Liver (tissue), 9 donors: ENCODE data around the gene ULK3. TPM values are rescaled to one million over a fixed set of nuclear protein-coding genes. Genes with fewer than 3 reads are reported as not detected.

Experiments used
- DNase-seq: peaks from one replicate; pipeline ENCODE4 v3.0.0-alpha.2; 2017; ENCODE audit warnings: low spot score
- H3K27ac ChIP-seq, 2 donors: one replicate each; pipeline ENCODE4 v1.7.0; 2013; ENCODE audit warnings: inconsistent platforms in 2 of 2, low read length in 2 of 2, control low read depth in 1 of 2, low read depth in 1 of 2, mild to moderate bottlenecking in 1 of 2
- H3K27me3 ChIP-seq, 4 donors: one replicate each; pipeline versions ENCODE4 v1.6.1 to v1.7.0; 2013; ENCODE audit warnings: low read length in 3 of 4, inconsistent platforms in 1 of 4, mild to moderate bottlenecking in 1 of 4, moderate library complexity in 1 of 4; ENCODE audit not compliant: control insufficient read depth in 4 of 4, insufficient read depth in 4 of 4
- H3K36me3 ChIP-seq, 4 donors: one replicate each; pipeline versions ENCODE4 v1.6.1 to v1.7.0; 2013; ENCODE audit warnings: low read length in 3 of 4, mild to moderate bottlenecking in 3 of 4, low read depth in 1 of 4, moderate library complexity in 1 of 4; ENCODE audit not compliant: control insufficient read depth in 4 of 4, insufficient read depth in 3 of 4
- H3K4me1 ChIP-seq, 4 donors: one replicate each; pipeline versions ENCODE4 v1.6.1 to v1.7.0; 2013; ENCODE audit warnings: low read length in 3 of 4, mild to moderate bottlenecking in 3 of 4, moderate library complexity in 1 of 4; ENCODE audit not compliant: control insufficient read depth in 4 of 4, insufficient read depth in 4 of 4
- H3K4me3 ChIP-seq, 3 donors: one replicate each; pipeline versions ENCODE4 v1.6.1 to v1.7.0; 2013; ENCODE audit warnings: low read length in 3 of 3, control low read depth in 1 of 3, low read depth in 1 of 3, mild to moderate bottlenecking in 1 of 3
- H3K9ac ChIP-seq, 2 donors: one replicate each; pipeline ENCODE4 v1.7.0; 2013; ENCODE audit warnings: low read length in 2 of 2, mild to moderate bottlenecking in 2 of 2, moderate library complexity in 2 of 2, control low read depth in 1 of 2, low read depth in 1 of 2
- H3K9me3 ChIP-seq, 4 donors: one replicate each; pipeline versions ENCODE4 v1.6.1 to v1.7.0; 2013; ENCODE audit warnings: low read length in 3 of 4; ENCODE audit not compliant: control insufficient read depth in 4 of 4
- CTCF ChIP-seq: fragments of 150-350 bp; IDR thresholded peaks from 2 replicates; pipeline ENCODE4 v1.5.1; 2017; ENCODE audit warnings: improper control_type of control experiment, low read depth, low read length; ENCODE audit not compliant: missing input control
- EGR1 ChIP-seq, 2 donors: IDR thresholded peaks; 2 replicates each; pipeline ENCODE4 v1.6.1; 2016 to 2018; ENCODE audit warnings: antibody characterized with exemption in 2 of 2, low read depth in 2 of 2
- FOXA1 ChIP-seq: IDR thresholded peaks from 2 replicates; pipeline ENCODE4 v1.6.1; 2016; ENCODE audit warnings: antibody characterized with exemption
- FOXA2 ChIP-seq: IDR thresholded peaks from 2 replicates; pipeline ENCODE4 v1.6.1; 2016; ENCODE audit warnings: antibody characterized with exemption
- HNF4A ChIP-seq, 2 donors: conservative IDR thresholded peaks; 2 replicates each; pipeline ENCODE4 v1.6.1; 2016; ENCODE audit warnings: antibody characterized with exemption in 2 of 2, mild to moderate bottlenecking in 2 of 2
- NR2F2 ChIP-seq: IDR thresholded peaks from 2 replicates; pipeline ENCODE4 v1.6.1; 2016; ENCODE audit warnings: antibody characterized with exemption
- RAD21 ChIP-seq, 2 donors: IDR thresholded peaks; 2 replicates each; pipeline ENCODE4 v1.6.1; 2016; ENCODE audit warnings: antibody characterized with exemption in 2 of 2, mild to moderate bottlenecking in 2 of 2
- REST ChIP-seq: IDR thresholded peaks from 2 replicates; pipeline ENCODE4 v1.6.1; 2016; ENCODE audit warnings: antibody characterized with exemption, mild to moderate bottlenecking
- RXRA ChIP-seq, 2 donors: IDR thresholded peaks; 2 replicates each; pipeline ENCODE4 v1.6.1; 2017 to 2018; ENCODE audit warnings: antibody characterized with exemption in 2 of 2, mild to moderate bottlenecking in 1 of 2
- TAF1 ChIP-seq: conservative IDR thresholded peaks from 2 replicates; pipeline ENCODE4 v1.6.1; 2016; ENCODE audit warnings: antibody characterized with exemption, mild to moderate bottlenecking
- YY1 ChIP-seq: IDR thresholded peaks from 2 replicates; pipeline ENCODE4 v1.6.1; 2016; ENCODE audit warnings: antibody characterized with exemption, mild to moderate bottlenecking
- WGBS: extraction: QIAGEN DNeasy Blood & Tissue Kit; methylation state at CpG from one replicate; pipeline ENCODE4 v1.1.7; 2013; 5-methylcytosine and 5-hydroxymethylcytosine counted together
- polyA plus RNA-seq, 2 donors: library from polyadenylated mRNA; stranded (reverse) in 1 of 2; unstranded in 1 of 2; fragments of 200-250 nt in 1 of 2; fragments of >200 nt in 1 of 2; fragmentation: Nextera tagmentation in 1 of 2; extraction: Ambion mirVana in 1 of 2; gene quantifications; one replicate each; pipeline versions ENCODE4 v1.2.1 to v1.2.3, GENCODE V29; 2013 to 2015
- total RNA-seq, 2 donors: library from RNA; depleted of rRNA; stranded (reverse); fragments of >200 nt; gene quantifications; one replicate each; pipeline ENCODE4 v1.2.3, GENCODE V29; 2014
- TF ChIP-seq, protein P1 (sequence below): IDR thresholded peaks from 2 replicates; pipeline ENCODE4 v1.6.1; 2016; ENCODE audit warnings: antibody characterized with exemption
- donor health status: healthy.
- donor health status: healthy.
- donor health status: healthy.
- donor health status: healthy.
- donor health status: healthy.

ULK3 gene
- total and polyA plus RNA-seq, 4 donors: 13.1 to 35.5 (median 21.4) TPM

GRCh38 chr15:74851960-74852359 is 9.0 kb upstream of the ULK3 start:
- Histone ChIP-seq H3K9ac (no peak overlapping the region), H3K27ac (no peak overlapping the region), H3K27me3 (no peaks in the 10 kb centered on the region), H3K4me3 (no peak overlapping the region), H3K4me1 (peaks cover 0 to 12% (median 8%) of the 10 kb centered on the region in 4 donors), H3K9me3 (no peaks in the 10 kb centered on the region), H3K36me3 (peaks cover 13 to 63% (median 32%) of the 10 kb centered on the region in 4 donors)
- no peak for TF ChIP-seq FOXA1
- no peak for TF ChIP-seq YY1
- no peak for TF ChIP-seq TAF1
- TF ChIP-seq NR2F2: no peak
- no peak for TF ChIP-seq RAD21 (IDR thresholded peaks at IDR 0.05)
- no peak for TF ChIP-seq EGR1 (IDR thresholded peaks at IDR 0.05; ENCODE audit: low read depth in 2 of 2)
- no peak for TF ChIP-seq REST
- no peak for DNase-seq
- 97% methylated on average over 7 of the region's 7 CpGs for WGBS

GRCh38 chr15:74850393-74850792 is 7.4 kb upstream of the ULK3 start:
- Histone ChIP-seq H3K27ac (no peak overlapping the region), H3K4me3 (no peak overlapping the region), H3K9ac (no peak overlapping the region), H3K4me1 (peaks cover 0 to 11% (median 8%) of the 10 kb centered on the region in 4 donors), H3K36me3 (peaks cover 14 to 66% (median 35%) of the 10 kb centered on the region in 4 donors), H3K27me3 (no peaks in the 10 kb centered on the region), H3K9me3 (no peaks in the 10 kb centered on the region)
- no peak for DNase-seq
- WGBS: 87% methylated on average over 4 of the region's 4 CpGs
- no peak for TF ChIP-seq FOXA2
- no peak for TF ChIP-seq RXRA (IDR thresholded peaks at IDR 0.05)
- TF ChIP-seq CTCF: no peak
- no peak for TF ChIP-seq REST
- TF ChIP-seq EGR1 (IDR thresholded peaks at IDR 0.05; ENCODE audit: low read depth in 2 of 2): no peak
- TF ChIP-seq HNF4A (conservative IDR thresholded peaks at IDR 0.05): no peak
- TF ChIP-seq NR2F2: no peak
- TF ChIP-seq, protein P1, sequence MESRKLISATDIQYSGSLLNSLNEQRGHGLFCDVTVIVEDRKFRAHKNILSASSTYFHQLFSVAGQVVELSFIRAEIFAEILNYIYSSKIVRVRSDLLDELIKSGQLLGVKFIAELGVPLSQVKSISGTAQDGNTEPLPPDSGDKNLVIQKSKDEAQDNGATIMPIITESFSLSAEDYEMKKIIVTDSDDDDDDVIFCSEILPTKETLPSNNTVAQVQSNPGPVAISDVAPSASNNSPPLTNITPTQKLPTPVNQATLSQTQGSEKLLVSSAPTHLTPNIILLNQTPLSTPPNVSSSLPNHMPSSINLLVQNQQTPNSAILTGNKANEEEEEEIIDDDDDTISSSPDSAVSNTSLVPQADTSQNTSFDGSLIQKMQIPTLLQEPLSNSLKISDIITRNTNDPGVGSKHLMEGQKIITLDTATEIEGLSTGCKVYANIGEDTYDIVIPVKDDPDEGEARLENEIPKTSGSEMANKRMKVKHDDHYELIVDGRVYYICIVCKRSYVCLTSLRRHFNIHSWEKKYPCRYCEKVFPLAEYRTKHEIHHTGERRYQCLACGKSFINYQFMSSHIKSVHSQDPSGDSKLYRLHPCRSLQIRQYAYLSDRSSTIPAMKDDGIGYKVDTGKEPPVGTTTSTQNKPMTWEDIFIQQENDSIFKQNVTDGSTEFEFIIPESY: no peak
